Body of pancreas (tissue), 4 donors: ENCODE data around the gene ZNF652.

Source experiments
- CTCF ChIP-seq, 7 experiments: fragments of 450-650 bp in 4 of 7; fragments of 200-600 bp in 3 of 7; sonication (generic) in 3 of 7; IDR thresholded peaks; one replicate each; pipeline ENCODE4 v1.5.1; 2016 to 2019; ENCODE audit warnings: antibody characterized with exemption in 7 of 7
- POLR2A ChIP-seq, 3 donors: fragments of 450-650 bp; IDR thresholded peaks; one replicate each; pipeline ENCODE4 v1.6.1; 2016; ENCODE audit warnings: antibody characterized with exemption in 3 of 3, mild to moderate bottlenecking in 2 of 3

GRCh38 chr17:49277638-49278037 lies 84.4 kb downstream of the ZNF652 start:
- no peak for TF ChIP-seq CTCF (IDR thresholded peaks at IDR 0.05)
- no peak for TF ChIP-seq POLR2A (IDR thresholded peaks at IDR 0.05)
